Right atrium auricular region (tissue), 2 donors: ENCODE data around the gene RHOA. TPM values are rescaled to one million over a fixed set of nuclear protein-coding genes. Genes with fewer than 3 reads are reported as not detected.
"Not testable (repeated sequence)": the region's sequence is repeated elsewhere in the genome, so short reads cannot be mapped to it uniquely, and the experiment has no call there.

ENCODE experiments used
- DNase-seq: peaks from one replicate; pipeline ENCODE4 v3.0.0-alpha.2; 2019; ENCODE audit warnings: low spot score
- H3K27ac ChIP-seq, 2 donors: fragments of 200-600 bp; sonication (generic); 1 replicate in 1 of 2; 2 replicates in 1 of 2; pipeline ENCODE4 v1.5.1; 2016 to 2019
- H3K27me3 ChIP-seq, 2 donors: fragments of 200-600 bp; sonication (generic); one replicate each; pipeline versions ENCODE4 v1.5.1 to v1.6.0; 2017 to 2019
- H3K36me3 ChIP-seq: fragments of 200-600 bp; sonication (generic); one replicate; pipeline ENCODE4 v1.5.1; 2016
- H3K4me1 ChIP-seq, 2 donors: fragments of 200-600 bp; sonication (generic); one replicate each; pipeline versions ENCODE4 v1.5.1 to v1.6.0; 2017 to 2019
- H3K4me3 ChIP-seq, 2 donors: fragments of 200-600 bp; sonication (generic); 1 replicate in 1 of 2; 2 replicates in 1 of 2; pipeline ENCODE4 v1.5.1; 2017 to 2019; ENCODE audit warnings: mild to moderate bottlenecking in 1 of 2, moderate library complexity in 1 of 2
- H3K9me3 ChIP-seq, 2 donors: fragments of 200-600 bp; sonication (generic); one replicate each; pipeline ENCODE4 v1.5.1; 2019
- CTCF ChIP-seq, 2 donors: fragments of 200-600 bp; sonication (generic); IDR thresholded peaks; one replicate each; pipeline ENCODE4 v1.5.1; 2019; ENCODE audit warnings: antibody characterized with exemption in 2 of 2
- total RNA-seq, 2 donors: library from RNA; depleted of rRNA; stranded (reverse); fragments of >200 nt; gene quantifications; one replicate each; pipeline ENCODE4 v1.1.0, GENCODE V29; 2016

RHOA gene
- total RNA-seq, 2 donors from 2014 or later = 292 to 304 TPM

GRCh38 chr3:49349348-49350114, 62.2 kb downstream of the RHOA start:
- Histone ChIP-seq H3K4me3 (no peak overlapping the region), H3K9me3 (no peaks in the 10 kb centered on the region), H3K27ac (no peak overlapping the region), H3K4me1 (peaks cover 0 to 7% of the 10 kb centered on the region in 2 donors), H3K36me3 (no peaks in the 10 kb centered on the region), H3K27me3 (no peaks in the 10 kb centered on the region)
- TF ChIP-seq CTCF (IDR thresholded peaks at IDR 0.05) = no peak
- DNase-seq = no peak

DNA sequence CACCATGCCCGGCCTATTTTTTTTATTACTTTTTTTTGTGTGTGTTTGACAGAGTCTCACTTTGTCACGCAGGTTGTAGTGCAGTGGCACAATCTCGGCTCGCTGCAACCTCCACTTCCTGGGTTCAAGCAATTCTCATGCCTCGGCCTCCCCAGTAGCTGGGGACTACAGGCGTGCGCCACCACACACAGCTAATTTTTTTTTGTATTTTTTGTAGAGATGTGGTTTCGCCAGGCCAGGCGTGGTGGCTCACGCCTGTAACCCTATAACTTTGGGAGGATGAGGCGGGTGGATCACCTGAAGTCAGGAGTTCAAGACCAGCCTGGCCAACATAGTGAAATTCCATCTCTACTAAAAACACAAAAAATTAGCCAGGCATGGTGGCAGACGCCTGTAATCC, 63.4 kb downstream of the RHOA start:
- H3K4me3 ChIP-seq, H3K4me1 ChIP-seq, DNase-seq, H3K27me3 ChIP-seq, H3K27ac ChIP-seq, H3K9me3 ChIP-seq, H3K36me3 ChIP-seq: not testable (repeated sequence)

DNA sequence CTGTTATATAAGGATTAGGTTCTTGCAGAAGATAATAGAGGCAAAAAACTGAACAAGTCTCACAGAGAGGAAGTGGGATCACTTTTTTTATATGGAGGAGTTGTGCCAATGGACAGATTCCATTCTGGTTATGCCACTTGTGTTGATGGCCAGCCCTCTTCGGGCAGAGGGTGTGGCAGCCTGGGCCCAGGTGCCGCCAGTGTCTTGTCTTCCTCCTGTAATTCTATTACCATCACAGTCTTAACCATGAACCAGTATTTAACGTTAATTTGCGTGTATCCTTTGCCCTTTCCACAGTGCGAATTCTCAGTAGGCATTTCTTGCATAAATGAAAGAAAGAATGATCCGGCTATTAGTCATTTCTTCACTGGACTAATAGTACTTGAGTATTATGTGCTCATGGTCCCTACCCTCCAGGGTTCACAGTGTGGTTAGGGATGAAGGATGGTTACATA, 65.0 kb downstream of the RHOA start:
- no peaks in the 10 kb centered on the region for H3K36me3 ChIP-seq
- no peak for TF ChIP-seq CTCF (IDR thresholded peaks at IDR 0.05)
- H3K4me3 ChIP-seq = no peak overlapping the region
- no peaks in the 10 kb centered on the region for H3K9me3 ChIP-seq
- no peaks in the 10 kb centered on the region for H3K27me3 ChIP-seq
- DNase-seq = no peak
- peaks cover 0 to 7% of the 10 kb centered on the region in 2 donors for H3K4me1 ChIP-seq
- H3K27ac ChIP-seq = peak overlapping the region; percentile 1 to 55

DNA sequence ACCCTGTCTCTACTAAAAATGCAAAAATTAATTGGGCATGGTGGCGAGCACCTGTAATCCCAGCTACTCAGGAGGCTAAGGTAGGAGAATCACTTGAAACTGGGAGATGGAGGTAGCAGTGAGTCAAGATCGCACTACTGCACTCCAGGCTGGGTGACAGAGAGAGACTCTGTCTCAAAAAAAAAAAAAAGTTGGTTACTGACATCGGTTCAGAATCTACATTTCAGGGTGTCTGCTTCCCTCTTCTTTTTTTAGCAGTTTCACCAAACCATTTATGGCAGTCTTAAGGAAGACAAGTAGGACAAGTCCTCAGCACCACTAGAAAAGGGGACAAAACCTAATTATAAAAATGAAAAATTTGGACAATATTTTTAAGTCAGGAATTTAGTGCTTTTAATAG, 68.6 kb downstream of the RHOA start:
- Histone ChIP-seq H3K27me3 (no peaks in the 10 kb centered on the region), H3K36me3 (no peaks in the 10 kb centered on the region), H3K4me1 (peaks cover 0 to 32% of the 10 kb centered on the region in 2 donors), H3K27ac (peak overlapping the region in 1 of 2 donors; percentile 13), H3K4me3 (no peak overlapping the region), H3K9me3 (no peaks in the 10 kb centered on the region)
- TF ChIP-seq CTCF (IDR thresholded peaks at IDR 0.05) = no peak
- DNase-seq = no peak

DNA sequence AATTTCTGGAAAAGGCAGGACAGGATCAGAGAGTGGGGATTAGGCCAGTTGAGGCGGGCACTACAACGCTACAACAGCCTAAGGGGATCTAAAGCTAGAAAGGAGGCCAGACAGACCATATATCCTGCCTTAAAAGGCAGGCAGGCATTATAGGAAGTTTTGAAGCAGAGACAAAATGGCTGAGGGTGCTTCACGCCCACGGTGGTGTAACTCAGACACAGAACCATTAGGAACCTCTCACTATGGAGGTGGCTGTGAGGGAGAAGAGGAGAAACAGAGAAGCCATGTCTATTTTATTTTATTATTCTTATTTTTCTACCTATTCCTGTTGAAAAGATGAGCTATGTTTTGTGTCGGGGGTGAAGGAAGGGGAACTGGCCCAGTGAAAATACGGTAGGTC, 69.8 kb downstream of the RHOA start:
- no peaks in the 10 kb centered on the region for H3K9me3 ChIP-seq
- no peaks in the 10 kb centered on the region for H3K36me3 ChIP-seq
- no peak overlapping the region for H3K4me3 ChIP-seq
- no peaks in the 10 kb centered on the region for H3K27me3 ChIP-seq
- no peak for TF ChIP-seq CTCF (IDR thresholded peaks at IDR 0.05)
- H3K27ac ChIP-seq = peak overlapping the region in 1 of 2 donors; percentile 90
- DNase-seq = no peak
- peaks cover 0 to 33% of the 10 kb centered on the region in 2 donors for H3K4me1 ChIP-seq

DNA sequence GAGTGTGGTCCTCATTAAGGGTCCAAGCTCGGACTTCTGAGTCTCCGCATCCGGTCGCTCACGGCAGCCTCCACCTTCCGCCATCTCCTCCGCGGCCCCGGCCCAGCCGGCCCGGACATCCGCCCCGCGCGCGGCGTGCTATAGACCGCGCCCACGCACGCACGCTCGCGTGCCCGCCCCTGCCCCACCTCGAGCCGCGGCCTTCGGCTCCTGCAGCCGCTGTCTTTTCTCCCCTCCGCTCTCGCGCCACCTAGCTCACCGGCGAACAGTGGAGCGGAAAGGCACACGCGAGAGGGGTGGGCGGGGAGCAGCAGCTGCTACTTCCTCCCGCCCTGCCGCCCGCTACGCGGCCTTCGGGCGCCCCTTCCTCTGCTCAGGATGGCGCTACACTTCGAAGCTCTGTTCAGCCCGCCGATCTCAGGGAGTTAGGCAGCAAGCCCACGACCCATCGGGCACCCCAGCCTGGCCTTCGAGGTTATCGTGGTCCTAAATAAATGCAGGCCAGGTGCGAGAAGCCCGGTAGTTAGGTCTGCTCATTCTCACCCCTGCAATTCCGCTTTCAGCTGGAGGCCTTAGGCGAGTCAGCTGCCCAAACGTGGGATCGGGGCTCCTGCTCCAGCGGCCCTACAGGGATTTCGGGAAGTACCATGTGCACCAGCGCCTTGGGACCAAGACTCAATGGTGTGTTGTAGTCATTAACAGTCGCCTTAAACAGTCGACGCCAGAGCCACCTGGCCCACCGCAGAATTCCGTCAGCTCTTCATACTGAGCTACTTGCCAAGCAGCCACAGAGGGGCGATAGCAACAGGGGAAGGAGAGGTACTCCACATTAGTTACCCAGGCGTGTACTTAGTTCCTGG, 71.6 kb downstream of the RHOA start, which contains the start of gene USP4:
USP4 (minus strand) TSS at position 113 of the 860 bp plus-strand sequence; CDS start at position 84, 29 bp downstream.
- peak within 1 kb of the TSS; percentile 90 to 92 for H3K27ac ChIP-seq
- H3K27me3 ChIP-seq = no peaks in the 10 kb centered on the region
- H3K4me3 ChIP-seq = peak within 1 kb of the TSS; percentile 59 to 80
- peaks cover 4% of the 10 kb centered on the region for H3K36me3 ChIP-seq
- TF ChIP-seq CTCF (IDR thresholded peaks at IDR 0.05) = peak; percentile 32 to 60
- DNase-seq = peak; percentile 88
- no peaks in the 10 kb centered on the region for H3K9me3 ChIP-seq
- peaks cover 0 to 26% of the 10 kb centered on the region in 2 donors for H3K4me1 ChIP-seq
